ENCODE data around the gene OR3A3.
"Not testable (repeated sequence)": the region's sequence is repeated elsewhere in the genome, so short reads cannot be mapped to it uniquely, and the experiment has no call there.

Gene OR3A3

DNA sequence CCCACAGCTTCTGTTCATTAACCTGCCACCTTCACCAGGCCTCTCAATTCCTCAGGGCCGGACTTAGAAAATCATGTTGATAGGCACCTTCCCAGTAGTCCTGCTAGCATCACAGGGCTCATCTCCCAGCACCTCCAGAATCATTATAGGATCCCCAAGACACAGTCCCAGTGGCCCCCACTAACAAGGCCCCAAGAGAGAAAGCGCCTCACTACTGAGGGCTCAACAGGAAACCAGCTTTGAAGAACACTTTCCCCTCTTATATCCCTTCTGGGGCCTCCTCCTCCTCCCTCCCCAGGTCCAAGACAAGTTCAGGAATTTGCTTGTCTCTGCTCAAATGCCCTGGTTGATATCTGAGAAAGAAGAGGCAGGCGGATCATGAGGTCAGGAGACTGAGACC, at the start of gene OR3A3:
Gene OR3A3 (plus strand): TSS at position 301 of the 400 bp plus-strand sequence.
- DNase-seq = no peak

DNA sequence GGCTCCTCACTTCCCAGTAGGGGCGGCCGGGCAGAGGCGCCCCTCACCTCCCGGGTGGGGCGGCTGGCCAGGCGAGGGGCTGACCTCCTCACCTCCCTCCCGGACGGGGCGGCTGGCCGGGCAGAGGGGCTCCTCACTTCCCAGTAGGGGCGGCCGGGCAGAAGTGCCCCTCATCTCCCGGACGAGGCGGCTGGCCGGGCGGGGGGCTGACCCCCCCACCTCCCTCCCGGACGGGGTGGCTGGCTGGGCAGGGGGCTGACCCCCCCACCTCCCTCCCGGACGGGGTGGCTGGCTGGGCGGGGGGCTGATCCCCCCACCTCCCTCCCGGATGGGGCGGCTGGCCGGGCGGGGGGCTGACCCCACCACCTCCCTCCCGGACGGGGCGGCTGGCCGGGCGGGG, 40.0 kb upstream of the OR3A3 start:
- not testable (repeated sequence) for DNase-seq

DNA sequence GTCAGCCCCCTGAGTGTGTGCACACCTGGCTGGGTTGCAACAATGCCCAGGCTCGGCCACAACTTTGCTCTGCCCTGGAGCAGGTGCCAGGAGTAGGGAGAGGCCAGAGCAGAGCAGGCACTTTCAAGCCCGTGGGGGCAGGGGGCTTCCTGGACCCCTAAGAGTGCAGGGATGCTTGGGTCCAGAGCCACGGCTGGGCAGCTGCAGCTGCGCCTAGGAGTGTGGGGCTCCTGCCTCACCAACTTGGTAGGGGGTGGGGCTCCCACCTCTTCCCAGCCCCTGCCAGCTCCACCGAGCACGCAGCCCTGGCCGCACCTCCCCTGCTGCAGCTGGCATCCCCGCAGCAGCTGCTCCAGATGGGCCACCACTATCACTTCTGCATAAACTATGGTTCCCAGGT, 32.8 kb upstream of the OR3A3 start:
- no peak for DNase-seq

DNA sequence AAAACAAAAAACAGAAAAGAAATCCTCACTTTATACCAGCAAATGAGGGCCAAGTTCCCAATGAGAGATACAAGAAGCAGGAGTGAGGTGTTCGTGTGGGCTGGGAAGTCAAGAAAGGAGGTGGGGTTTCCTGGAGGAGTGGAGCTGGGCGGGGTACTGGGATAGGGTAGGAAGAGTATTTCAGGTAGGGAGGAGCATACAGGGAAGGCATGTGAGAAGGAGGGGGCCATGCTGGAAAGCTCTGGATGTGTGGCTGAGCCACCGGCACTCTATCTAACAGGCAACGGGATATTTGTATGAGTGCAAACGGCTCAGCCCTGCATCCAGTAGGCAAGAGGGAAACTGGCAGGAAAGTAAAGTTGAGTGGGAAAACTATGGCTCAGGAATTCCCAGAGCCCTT, 29.2 kb upstream of the OR3A3 start:
- no peak for DNase-seq

DNA sequence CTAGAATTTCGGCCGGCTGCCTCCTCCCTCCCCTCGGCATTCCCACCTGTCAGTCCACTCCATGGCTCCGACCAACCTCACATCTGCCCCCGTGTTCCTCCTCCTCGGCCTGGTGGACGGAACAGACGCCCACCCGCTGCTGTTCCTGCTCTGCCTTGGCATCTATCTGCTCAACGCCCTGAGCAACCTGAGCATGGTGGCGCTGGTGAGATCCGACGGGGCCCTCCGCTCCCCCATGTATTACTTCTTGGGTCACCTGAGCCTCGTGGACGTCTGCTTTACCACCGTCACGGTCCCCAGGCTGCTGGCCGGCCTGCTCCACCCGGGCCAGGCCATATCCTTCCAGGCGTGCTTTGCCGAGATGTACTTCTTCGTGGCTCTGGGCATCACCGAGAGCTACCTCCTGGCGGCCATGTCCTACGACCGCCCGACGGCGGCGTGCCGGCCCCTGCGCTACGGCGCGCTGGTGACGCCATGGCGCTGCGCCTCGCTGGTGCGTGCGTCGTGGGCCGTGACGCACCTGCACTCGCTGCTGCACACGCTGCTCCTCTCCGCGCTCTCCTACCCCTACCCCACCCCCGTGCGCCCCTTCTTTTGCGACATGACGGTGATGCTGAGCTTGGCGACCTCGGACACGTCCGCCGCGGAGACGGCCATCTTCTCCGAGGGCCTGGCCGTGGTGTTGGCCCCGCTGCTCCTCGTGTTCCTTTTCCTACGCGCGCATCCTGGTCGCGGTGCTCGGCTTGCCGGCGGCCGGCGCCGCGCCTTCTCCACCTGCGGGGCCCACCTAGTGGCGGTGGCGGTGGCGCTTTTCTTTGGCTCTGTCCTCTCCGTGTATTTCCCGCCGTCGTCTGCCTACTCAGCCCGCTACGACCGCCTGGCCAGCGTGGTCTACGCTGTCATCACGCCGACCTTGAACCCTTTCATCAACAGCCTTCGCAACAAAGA, 25.0 kb upstream of the OR3A3 start, which contains the start of gene OR3A2:
Gene OR3A2 (minus strand): TSS at position 440 of the 948 bp plus-strand sequence.
- no peak for DNase-seq

DNA sequence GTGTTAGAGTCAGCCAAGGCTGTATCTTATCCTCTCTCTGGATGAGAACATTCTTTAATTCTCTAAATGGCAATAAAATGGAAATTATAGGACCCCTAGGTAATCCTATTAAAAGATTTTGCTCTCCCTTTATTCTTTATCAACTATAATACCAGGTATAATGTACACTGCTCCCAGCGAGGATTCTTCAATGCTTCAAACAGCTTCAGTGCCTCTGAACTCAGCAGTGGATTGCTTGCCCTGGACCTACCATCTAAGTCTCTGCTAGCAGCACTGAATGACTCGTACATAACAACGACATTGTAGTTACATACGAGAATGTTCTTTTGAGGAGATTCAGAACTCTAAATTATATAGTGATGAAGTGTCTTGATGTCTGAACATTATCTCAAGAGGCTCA, 21.4 kb upstream of the OR3A3 start:
- no peak for DNase-seq

DNA sequence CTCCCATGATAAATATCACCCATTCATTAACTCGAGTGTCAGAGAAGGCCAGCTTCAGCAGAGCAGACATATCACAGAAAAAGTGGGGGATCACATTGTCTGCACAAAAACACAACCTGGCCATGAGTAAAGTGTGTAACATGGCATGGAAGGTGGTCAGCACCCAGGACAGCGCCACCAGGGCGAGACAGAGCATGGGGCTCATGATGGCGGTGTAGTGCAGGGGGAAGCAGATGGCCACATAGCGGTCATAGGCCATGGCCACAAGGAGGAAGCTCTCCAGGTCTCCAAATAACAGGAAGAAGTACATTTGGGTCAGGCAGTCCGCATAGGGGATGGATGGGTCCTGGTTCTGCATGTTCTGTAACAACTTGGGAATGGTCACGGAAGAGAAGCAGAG, 13.4 kb upstream of the OR3A3 start:
- DNase-seq = not testable (repeated sequence)

DNA sequence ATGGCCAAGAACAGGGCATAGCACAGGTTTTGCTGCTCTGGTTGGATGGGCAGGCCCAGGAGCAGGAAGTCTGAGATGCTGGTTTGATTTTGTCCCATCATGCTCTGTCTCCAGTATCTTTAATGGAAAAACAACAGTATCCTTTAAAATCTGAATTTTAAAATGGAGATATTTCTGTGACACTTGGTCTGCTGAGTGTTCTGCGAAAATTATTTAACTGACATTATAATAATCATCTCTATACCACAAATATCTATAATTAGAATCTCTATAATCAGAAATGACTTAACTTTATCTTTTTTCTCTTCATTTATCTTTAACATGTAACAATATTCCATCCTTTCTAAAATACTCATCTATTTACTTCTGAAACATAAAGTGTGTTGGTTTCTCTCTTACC, 12.9 kb upstream of the OR3A3 start, which contains the start of gene OR1E1:
Gene OR1E1 (minus strand): TSS at position 101 of the 400 bp plus-strand sequence. CDS start 0 bp downstream, at position 101.
- DNase-seq = no peak

DNA sequence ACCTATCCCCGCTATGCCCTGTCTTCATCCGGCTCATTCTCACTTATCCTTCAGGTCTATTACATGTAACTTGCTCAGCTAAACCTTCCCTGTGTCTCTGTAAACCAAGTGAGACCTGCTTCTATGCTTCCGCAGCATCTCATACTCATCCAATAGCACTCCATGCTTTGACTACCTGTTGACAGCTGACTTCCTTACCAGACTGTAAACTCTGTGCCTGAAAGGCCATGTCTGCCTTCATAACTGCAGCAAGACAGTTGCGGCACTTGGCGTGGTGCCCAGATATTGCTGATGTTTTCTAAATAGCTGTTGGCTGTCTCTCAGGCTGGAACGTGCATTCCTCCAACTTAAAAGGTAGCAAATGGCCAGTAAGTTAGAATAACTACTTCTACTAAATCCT, 11.1 kb upstream of the OR3A3 start:
- DNase-seq = no peak

DNA sequence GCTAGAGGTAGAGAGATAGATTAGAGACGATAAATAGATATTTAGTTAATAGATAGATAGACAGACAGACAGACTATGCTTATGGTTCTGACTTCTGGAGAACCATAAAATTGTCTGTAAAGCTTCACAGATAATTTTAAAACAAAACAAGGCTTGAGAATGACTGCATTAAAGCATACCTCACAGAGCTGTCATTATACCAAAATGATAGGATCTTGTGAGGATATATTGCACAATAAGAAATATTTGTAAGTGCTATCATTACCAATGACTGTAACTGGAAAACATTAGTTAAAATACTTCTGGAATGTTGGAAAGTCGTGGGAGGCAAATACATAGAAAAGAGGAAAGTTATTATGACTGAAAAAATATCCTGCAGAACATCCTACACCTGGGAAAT, 9.4 kb upstream of the OR3A3 start:
- no peak for DNase-seq

DNA sequence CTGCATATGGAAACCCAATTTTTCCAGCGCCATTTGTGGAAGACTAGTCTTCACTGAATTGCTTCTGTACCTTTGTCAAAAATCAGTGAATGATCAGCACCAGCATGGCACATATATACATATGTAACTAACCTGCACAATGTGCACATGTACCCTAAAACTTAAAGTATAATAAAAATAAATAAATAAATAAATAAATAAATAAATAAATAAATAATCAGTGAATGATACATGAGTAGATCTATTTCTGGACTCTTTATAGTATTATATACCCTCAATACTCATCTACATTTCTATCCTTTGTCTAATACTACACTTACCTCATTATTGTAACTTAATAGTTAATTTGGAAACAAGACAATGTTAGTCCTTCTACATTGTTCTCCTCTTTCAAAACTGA, 7.3 kb upstream of the OR3A3 start:
- not testable (repeated sequence) for DNase-seq

DNA sequence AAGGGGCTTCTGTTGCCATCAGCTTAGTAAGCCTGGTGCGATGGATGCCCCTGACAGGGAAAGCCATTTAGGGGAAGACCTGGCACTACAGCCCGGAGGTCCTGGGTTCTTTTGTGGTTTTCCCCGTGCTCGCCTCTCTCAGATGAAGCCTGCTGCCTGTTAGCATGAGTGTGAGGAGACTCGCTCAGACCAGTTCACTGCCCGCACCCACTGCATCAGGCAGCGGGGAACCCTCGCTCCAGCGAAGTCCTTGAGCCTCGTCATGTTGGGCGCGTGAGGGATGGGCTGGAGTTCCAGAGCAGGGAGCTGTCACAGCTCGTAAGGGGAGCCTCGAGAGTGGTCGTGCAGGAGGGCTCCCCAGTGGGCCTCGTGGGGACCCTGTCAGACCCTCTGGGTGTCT, 1.0 kb downstream of the OR3A3 start:
- DNase-seq = not testable (repeated sequence)

DNA sequence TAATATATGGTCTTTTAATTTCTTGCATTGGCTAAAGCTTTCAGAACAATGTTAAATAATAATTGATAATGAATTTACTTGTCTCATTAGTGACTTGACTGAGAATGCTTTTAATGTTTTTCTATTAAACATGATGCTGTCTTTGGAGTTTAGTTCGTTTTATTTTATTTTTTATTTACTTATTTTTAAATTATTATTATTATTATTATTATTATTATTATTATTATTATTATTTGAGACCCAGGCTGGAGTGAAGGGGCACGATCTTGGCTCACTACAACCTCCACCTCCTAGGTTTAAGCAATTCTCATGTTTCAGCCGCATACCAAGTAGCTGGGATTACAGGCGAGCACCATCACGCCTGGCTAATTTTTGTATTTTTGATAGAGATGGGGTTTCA, 4.4 kb downstream of the OR3A3 start:
- DNase-seq = no peak

DNA sequence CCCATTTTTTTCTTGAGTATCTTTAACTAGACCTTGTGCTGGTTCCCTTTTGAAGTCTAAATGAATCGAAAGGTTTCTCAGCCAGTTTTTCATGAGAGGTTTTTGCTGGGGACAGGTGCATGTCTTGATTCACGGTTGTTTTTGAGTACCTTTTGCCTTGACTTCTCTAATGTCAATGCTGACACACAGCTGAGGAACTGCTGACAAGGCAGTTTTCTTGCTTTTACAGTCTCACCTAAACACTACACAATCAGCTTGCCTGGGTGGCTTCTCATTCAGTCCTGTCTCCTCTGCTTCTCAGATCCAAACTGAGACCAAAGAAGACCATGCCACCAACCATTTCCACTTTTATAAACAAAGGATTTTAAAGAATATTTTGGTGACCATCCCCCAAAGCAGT, 7.1 kb downstream of the OR3A3 start:
- no peak for DNase-seq

DNA sequence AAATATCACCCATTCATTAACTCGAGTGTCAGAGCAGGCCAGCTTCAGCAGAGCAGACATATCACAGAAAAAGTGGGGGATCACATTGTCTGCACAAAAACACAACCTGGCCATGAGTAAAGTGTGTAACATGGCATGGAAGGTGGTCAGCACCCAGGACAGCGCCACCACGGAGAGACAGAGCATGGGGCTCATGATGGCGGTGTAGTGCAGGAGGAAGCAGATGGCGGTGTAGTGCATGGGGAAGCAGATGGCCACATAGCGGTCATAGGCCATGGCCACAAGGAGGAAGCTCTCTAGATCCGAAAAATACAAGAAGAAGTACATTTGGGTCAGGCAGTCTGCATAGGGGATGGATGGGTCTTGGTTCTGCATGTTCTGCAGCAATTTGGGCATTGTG, 22.0 kb downstream of the OR3A3 start:
- DNase-seq = not testable (repeated sequence)

DNA sequence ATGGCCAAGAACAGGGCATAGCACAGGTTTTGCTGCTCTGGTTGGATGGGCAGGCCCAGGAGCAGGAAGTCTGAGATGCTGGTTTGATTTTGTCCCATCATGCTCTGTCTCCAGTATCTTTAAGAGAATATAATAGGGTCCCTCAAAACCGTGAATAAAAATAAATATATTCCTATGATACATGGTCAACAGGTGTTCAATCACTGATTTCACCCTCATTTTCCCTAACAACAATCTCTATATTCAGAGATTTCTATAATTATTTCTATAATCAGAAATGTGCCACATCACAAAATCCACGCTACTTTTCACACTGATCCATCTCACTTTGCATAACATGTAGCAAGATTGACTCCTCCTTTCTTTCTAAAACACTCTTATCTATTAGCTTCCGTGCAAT, 22.6 kb downstream of the OR3A3 start, which contains the start of gene OR1E2:
Gene OR1E2 (minus strand): TSS at position 101 of the 400 bp plus-strand sequence. CDS start 0 bp downstream, at position 101.
- no peak for DNase-seq

DNA sequence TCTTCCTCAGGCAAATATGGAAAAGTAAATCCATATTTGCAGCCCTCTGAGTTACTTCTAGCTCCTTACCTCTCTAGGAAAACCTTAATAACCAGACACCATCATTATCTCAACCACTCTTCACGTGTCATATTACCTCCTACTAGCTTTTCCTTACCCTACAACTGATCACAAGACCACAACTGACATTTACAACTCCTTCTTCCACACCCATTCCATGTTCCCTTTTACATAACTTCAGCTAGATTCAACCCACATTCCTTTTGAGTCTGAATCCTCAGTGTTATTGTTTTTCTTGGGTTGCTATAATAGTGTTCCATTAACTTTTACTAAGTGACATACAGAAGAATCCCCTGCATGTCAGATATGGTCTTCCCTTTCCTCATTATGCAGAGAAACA, 27.2 kb downstream of the OR3A3 start:
- DNase-seq = no peak

DNA sequence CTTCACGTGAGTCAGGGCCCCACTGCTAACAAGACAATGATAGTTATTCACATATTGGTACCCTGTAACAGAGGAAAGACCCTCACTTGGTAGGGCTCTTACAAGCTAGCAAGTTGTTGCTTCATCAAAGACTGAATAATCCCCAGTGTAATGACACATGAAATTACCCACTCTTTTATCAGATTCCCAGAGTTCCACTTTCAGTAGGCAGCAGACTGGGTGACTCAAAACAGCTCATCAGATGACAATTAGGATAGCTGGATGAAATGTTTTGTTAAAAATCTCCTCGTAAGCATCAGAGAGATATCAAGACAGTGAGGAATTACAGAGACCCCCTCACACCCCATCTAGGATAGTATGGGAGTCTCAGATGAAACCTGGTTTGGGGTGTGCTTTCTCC, 29.3 kb downstream of the OR3A3 start:
- DNase-seq = no peak

DNA sequence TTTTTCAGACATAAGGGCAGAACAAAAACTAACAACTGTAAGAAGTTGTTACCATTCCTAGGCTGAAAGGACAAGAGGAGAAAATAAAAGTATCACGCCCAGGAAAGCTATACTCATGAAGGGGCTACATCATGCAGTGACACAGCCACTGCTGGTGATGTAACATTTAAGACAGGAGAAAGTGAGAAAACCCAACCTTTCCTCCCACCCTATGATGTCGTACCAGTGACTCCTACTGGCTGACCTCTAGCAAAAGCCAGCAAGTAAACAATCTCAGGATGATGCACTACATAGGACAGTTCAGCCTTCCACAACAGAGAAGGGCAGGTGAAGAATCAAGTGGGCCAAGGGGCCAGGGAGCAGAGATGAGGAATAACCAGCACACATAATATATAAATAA, 36.5 kb downstream of the OR3A3 start:
- no peak for DNase-seq

DNA sequence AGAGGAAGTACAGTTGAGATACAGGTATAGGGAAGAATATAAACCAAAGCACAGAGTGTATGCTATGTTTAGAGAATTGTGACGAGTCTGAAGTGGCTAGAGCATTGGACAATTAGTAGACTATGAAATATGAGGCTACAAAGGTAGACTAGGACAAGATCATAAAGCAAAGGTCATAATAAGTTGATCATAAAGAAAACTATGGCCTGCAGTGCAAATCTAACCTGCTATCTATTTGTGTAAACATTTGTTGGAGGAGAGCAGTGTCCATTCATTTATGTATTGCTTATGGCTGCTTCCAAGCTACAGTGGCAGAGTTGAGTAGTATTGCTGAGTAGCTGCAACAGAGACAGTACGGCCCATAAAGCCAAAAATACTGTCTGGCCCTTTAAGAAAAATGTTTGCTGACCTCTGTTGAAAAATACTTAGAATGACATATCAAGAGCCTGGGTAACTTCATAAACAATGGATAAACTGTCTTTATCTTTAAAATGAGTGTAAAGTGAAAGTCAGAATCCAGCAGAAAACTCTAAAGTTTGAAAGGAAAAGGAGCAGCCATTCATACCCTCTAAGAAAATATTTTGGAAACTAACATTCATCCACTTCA, 37.0 kb downstream of the OR3A3 start:
- DNase-seq = no peak

DNA sequence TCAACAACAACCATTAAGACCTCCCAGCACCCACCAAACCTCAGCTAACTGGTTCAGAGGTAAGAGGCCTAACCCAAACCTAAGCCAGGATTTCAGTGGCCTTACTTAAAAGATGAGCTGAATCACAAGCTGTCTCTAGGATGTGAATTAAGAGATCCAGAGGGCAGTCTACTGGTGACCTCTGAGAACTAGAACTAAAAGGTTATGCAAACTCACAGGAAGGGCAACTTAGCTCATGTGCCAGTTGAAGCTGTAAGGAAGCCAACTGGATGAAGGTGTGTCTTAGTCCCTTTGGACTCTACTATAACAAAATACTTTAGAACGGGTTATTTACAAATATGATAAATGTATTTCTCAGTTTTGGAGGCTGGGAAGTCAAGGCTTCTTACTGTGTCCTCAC, 55.2 kb downstream of the OR3A3 start:
- not testable (repeated sequence) for DNase-seq

DNA sequence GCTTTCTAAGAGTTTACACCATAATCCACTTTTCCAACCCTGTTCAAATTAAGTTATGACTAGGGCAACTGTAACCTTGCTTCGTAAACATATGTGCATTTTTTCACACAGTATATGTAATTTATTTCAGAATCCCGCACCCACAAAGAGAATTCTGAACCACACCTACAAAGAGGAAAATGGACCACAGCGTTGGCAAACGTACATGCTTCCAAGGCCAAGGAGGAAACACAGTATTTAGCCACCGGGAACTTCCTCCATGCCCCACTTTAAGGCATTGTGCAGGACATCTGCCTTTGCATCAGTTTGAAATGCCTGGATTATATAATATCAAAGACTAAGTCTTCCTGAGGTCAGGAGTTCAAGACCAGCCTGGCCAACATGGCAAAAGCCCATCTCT, 58.4 kb downstream of the OR3A3 start:
- DNase-seq = no peak

DNA sequence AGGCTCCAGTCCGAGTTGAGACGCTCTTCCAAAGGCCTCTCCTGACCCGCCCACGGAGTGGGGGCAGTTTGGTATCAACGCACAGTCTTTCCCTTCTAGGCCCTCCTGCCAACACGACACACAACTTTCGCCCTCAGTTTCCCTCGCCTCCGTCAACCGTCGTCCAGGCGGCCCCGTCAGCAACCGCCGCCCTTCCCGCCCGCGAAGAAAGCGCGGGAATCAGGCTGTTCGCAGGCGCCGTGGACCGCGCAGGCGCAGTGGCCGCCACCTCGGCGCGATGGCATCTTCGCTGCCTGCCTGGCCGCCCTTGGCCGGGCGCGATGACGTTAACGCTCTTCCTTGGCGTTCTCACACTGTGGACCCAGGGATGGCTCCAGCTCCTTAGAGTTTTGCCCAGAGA, 60.4 kb downstream of the OR3A3 start, which contains the start of gene SPATA22:
Gene SPATA22 (minus strand): TSS at position 221 of the 400 bp plus-strand sequence. CDS start 2,494 bp downstream, outside the sequence.
- no peak for DNase-seq

DNA sequence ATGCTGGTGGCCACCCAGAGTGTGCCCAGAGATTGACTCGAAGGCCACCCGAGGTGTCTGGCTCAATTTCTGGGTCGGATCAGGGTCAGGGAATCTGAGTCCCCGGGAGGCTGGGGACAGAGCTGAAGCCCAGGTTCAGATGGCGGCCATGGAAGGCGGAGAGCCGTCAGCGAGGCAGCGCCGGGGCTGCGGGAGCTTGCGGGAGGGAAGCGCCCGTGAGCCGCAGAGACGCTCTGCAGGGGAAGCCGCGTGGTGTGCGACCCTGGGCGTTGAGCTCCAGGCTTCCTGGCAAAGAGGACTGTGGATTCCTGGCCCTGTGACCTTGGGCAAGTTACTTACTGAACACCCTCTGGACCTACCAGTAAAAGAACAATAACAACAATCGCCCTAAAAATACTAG, 61.0 kb downstream of the OR3A3 start:
- no peak for DNase-seq

Data from NCI-H2081 treated with DMSO at 0.1 percent for 48 hours (cell line).